UCSD-AML1 (cell line): ENCODE measurements around the gene MRAP2.

Source experiments
- DNase-seq: peaks from one replicate; lab custom pipeline; 2025; ENCODE audit not compliant: unreplicated experiment; lab: John Stamatoyannopoulos, UW

The MRAP2 gene, protein sequence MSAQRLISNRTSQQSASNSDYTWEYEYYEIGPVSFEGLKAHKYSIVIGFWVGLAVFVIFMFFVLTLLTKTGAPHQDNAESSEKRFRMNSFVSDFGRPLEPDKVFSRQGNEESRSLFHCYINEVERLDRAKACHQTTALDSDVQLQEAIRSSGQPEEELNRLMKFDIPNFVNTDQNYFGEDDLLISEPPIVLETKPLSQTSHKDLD

GRCh38 chr6:84033523-84034451 lies at the start of gene MRAP2:
Gene MRAP2 (plus strand): TSS chr6:84033772. CDS start chr6:84055319, 21,547 bp downstream.
- peak; percentile 11 for DNase-seq

- DNase-seq, result no peak
Measured at GRCh38 chr6:83984411-83984810, 49.2 kb upstream of the MRAP2 start.

DNA sequence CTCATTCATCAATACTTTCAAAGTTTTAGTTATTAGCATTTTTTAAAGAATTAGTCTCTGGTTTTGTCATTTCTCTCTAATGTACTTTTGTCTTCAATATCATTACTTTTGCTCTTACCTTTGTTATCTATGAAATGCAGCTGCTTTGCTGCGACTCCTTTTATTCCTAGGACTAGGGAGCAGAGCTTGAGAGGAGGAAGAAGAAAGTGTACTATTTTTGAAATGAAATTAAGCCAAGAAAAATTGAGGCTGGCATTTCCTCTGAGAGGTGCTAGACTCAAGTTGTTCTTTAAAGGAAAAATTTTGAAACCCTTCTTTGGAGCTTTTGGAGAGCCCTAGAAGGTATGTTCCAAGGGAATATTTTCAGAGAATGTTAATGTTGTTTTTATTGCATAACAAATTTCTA lies 48.3 kb upstream of the MRAP2 start:
- DNase-seq, result no peak

DNA sequence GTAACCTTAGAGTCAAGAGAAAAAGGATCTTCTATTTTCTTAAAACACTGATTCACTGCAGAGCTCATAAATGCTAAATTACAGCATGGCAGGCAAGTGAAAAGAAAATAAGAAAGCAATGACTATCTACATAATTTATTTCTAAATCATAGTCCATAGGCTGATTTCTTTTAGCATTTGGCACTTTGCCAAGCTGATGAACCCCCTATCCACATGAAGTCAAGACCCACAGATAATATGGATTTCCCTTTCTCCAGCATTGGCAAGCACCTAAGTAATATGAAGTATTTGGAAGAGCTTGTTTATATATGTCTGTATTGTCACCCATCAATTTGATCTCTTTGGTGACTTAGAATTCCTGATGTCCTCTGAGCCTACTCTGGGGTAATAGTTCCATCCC lies 47.9 kb upstream of the MRAP2 start:
- DNase-seq, result no peak

DNA sequence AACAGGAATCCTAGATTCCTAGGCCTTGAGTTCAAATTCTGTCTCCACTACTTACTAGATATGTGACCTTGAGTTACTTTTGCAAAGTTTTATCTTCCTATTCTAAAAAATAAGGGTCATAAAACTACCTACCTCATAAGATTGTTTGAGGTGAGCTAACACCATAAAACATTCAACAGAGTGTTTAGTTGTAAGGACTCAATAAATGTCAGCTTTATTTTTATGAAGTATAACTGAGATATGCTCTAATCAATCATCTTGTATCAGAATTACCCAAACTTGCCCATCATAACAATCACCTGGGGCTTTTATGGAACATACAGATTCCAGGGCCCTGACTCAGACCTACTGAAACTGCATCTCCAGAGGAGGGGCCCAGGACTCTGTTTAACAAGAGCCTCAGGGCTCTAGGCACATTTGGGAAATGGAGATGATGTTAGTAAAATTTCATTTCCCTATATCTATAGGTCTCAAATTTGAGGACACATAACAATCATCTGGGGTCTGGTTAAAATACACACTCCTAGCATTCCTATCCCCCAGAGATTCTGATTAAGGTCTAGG lies 35.5 kb upstream of the MRAP2 start:
- DNase-seq, result no peak

DNA sequence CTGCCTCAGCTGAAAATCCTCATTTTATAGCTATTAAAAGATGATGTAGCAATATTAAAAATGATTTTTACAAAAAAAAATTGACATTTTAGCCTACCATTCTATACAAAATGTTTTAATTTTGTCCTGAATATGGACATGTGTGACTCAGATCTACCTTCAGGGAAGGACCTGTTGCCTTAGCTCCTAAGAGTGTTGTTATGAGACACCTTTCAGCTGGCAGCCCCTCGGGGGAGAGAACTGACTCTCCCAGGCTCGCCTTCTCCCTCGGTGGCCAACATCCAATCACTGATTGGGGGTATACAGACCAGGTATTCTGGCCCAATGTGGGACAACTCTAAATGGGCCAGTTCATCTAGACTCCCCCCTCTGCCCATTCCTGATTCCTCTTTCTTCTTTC lies 32.5 kb upstream of the MRAP2 start:
- DNase-seq, result no peak

DNA sequence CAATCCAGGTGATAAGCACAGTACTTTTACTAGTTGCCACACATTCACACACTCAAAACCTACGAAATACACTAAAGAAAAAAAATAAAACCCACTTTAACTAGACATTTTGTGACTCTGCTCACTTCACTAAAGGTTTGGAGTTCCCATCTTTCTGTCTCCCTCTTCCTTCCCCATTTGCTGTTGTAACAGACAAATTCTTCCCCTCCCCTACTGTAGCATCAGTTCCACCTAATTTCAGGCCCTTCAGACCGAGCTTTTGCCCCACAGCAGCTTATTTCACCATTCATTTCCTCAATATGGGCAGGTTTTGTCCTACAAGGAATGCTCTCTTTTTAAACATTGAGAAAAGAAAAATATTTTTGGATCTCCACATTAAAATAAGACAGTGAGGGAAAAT lies 31.3 kb upstream of the MRAP2 start:
- no peak for DNase-seq

GRCh38 chr6:84003131-84003530 lies 30.4 kb upstream of the MRAP2 start:
- DNase-seq, result no peak

- no peak for DNase-seq
Measured at GRCh38 chr6:84003654-84004053, 29.9 kb upstream of the MRAP2 start.

DNA sequence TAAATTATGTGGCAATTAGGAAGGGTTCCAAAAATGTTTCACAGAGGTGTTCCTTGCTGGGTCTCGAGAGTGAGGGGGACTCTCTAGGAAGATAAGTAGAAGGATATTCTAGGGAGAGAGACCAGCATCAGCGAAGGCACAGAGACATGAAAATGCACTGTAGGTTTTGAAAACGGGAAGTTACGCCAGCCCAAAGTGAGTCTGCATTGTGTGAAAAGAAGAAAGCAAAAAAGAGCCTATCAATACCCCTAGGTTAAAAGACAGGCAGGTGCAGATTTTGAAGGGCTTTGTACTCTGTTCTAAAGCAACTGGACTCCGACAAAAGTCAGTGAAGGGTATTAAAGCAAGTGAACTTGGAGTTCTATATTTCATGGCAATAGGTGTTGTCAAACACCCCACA lies 25.7 kb upstream of the MRAP2 start:
- no peak for DNase-seq

DNA sequence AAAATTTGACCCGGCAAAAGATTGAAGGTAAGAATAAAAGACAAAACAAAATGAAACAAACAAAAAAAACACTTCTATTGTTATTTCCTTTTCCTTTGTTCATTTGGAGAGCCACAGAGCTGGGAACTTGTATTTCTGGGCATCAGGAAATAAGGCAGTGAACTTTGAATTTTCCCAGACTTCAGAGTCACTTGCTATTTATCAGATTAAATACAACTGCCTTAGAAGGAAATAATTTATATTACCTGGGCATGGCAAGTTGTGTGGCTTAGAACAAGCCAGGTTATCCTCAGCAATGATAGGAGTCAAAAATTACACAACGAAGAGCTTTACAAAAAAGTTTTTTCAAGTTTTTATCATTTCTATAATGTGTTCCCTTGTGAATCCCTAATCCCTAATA lies 20.2 kb upstream of the MRAP2 start:
- DNase-seq, result no peak

DNA sequence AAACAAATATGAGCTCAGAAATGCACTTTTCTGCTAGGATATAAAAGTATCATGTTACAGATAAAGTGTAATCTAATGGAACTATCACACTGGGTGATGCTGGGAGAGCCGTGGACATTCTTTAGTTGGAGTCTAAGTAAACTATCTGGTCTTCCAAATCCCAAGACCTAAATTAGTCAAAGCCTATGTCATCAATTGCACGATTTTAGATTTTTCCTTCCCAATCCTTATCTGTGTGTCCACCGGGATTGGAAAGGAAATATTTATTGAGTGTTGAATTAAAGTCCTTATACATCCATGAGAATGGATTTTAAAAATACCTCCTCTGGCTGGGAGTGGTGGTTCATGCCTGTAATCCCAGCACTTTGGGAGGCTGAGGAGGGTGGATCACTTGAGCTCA lies 19.6 kb upstream of the MRAP2 start:
- DNase-seq, result no peak

DNA sequence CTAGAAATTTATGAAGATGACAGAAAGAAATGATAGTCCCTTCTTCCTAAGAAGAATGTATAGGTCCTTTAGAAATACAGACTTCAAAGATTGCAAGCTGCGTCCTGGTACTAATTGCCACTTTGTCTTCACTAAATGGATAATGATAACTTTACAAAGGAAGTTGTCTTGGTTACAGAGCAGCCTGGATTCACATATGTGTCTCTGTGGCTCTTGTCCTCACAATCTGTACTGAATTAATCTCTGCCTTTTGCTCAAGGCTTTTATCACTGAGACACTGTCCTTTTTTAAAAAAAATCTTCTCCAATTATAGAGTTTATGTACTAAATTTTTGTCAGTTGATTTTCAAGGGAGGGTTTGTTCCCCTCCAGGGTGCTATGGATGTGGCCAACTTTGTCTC lies 17.5 kb upstream of the MRAP2 start:
- no peak for DNase-seq

GRCh38 chr6:84017709-84018452 lies 15.7 kb upstream of the MRAP2 start:
- no peak for DNase-seq

DNA sequence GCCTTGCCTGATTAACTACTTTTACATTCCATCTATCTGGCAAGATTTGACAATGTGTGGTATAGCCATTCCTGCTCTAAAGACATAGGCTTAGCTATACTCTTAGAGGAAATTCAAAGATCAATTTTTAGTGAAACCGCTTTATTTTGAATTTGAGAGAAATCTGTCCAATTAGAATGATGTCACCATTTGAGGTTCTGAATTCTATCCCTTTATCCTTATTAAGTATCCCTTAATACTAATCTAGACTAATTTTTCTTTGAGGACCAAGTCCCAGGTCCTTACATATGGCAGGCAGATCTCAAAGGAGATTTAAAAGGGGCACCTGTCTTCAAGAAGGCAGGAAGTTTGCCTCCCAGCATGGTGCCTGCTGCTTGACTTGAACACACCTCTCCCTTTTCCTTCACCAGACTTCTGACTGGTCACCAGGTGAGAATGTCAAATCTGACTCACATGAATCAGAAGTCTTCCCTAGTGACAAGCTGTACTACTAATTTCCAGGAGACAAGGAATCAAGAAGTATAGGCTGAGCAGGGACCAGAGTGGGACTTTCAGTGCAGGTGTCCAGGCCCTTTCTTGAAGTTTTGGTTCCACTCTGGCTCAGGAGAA lies 15.0 kb upstream of the MRAP2 start:
- DNase-seq, result no peak

DNA sequence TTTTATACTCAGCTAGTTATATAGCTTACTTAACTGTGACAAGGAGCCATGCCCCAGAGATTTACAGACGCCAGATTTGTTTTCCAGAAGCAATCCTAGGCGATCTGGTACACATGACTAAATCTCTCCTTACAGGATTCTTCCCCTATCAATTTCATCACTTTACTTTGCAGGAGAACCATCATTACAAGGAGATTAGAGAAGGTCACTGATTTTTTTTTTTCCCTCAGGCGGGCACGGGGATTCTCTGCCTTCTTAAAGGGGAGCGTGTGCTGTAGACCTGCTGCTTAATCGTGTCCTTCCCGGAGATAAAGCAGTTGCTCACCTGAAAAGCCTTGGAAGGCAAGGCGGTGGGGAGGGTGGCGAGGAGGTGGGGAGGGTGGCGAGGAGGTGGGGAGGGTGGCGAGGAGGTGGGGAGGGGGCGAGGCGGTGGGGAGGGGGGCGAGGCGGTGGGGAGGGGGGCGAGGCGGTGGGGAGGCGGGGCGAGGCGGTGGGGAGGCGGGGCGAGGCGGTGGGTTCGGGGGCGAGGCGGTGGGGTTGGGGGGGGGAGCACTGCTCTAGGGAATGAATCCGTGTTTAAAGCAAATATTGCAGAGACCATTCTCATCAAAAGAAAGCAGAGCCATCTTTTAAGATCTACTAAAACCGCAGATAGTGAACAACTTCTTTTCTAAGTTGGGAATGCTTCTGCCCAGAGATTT lies 14.3 kb upstream of the MRAP2 start:
- no peak for DNase-seq

DNA sequence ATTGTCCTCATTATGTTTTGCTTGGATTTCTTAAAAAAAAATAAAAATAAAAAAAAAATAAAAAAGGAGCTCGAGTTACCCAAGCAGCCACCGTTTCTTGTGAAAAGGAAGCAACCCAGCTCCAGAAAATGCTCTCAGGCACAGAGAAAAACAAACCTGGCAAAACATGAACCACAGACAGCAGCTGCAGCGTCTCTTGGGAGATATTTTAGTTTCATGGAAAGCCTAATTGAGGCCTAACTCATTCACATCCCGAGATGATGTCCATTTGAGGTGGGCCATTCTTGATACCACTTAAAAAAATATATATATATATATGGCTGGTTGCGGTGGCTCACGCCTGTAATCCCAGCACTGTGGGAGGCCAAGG lies 13.7 kb upstream of the MRAP2 start:
- no peak for DNase-seq

- DNase-seq, result no peak
Measured at GRCh38 chr6:84021625-84022024, 11.9 kb upstream of the MRAP2 start.

GRCh38 chr6:84026721-84027164 lies 6.8 kb upstream of the MRAP2 start:
- DNase-seq, result no peak
